NCI-H2107 treated with DMSO at 0.1 percent for 48 hours (cell line): ENCODE results near the gene RFPL3.
"Not testable (repeated sequence)": the region's sequence is repeated elsewhere in the genome, so short reads cannot be mapped to it uniquely, and the experiment has no call there.

Experiments
- DNase-seq: peaks from one replicate; lab custom pipeline; 2025; ENCODE audit not compliant: unreplicated experiment; lab: John Stamatoyannopoulos, UW

Gene RFPL3

DNA sequence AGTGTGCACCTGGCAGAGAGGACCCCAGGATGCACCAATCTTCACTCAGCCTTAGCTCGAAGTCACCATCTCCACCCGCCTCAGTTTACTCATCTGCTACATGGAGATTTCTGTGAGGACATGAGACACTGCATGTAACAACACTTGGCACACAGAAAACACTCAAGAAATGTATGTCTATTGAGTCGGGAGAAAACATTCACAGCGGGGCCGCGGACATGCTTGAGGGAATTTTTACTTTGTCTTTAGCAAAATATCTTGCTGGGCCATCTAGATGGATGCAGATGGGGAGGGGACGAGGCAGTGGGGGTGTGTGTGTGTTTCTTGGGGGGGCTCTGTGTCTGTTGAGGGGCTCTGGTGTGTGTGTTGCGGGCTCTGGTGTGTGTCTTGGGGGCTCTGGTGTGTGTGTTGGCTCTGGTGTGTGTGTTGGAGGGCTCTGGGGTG, 28.4 kb upstream of the RFPL3 start:
- no peak for DNase-seq

DNA sequence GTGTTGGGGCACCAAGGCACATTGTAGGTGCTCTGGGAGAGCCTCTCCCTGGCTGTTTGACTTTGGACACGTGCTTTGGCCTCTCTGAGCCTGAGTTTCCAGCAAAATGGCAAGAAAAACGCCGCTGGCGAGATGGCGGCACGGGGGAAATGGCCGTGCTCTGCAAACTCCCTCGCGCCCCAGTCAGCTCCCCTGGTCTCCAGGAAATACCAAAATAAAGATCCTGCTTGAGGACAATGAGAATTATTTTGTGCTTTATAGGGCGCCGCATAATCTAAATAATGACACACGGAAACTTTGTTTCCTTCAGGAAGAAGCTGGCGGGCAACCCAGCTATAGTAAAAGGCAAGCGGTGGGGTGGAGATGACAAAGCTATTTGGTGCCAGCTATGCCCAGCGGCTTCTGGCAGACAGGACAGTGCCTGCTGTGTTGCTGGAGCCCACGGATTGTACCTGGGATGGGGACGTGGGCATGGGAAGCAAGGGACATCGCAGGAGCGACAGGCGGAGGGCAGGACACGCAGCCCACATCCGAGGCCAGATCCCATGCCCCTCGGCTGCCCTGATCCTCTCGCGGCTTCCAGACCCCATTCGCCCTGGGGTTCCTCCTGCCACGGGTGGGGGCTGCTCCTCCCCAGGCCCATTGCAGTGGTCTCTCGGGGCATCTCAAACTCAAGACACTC, 26.3 kb upstream of the RFPL3 start:
- DNase-seq = no peak

DNA sequence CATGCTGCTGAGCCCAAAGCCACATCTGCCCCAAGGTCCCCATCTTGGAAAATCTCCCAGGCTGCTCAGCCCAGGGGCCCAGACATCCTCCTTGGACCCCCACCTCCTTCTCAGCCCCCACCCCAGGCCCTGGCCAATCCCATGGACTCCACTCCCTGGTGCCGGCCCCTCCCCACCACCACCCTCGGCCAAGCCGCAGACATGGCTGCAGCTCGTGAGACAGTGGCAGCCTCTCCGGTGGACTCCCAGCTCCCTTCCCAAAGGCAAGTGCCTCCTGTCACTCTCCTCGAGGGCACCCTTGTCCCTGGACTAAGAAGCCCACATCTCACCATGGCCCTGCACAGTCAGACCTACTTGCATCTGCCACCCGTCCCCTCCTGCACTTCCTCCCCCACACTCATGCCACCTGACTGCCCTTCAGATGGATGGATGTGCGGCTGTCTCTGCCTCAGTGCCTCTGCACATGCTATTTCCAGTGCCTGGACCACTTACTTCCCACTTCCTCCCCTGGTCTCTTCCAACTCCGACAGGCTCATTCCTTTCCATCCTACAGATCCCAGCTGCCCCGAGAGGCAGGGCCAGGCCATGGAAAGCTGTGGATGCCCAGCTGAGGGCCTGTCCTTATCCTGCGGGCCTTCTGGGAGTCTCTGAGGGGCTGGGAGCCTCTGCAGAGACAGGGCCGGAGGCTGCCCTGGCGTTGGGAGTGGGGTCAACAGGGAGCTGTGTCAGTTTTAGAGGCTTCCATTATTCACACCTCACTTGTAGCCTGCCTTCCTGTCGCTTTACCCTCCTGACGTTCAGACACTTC, 25.5 kb upstream of the RFPL3 start:
- DNase-seq = no peak

DNA sequence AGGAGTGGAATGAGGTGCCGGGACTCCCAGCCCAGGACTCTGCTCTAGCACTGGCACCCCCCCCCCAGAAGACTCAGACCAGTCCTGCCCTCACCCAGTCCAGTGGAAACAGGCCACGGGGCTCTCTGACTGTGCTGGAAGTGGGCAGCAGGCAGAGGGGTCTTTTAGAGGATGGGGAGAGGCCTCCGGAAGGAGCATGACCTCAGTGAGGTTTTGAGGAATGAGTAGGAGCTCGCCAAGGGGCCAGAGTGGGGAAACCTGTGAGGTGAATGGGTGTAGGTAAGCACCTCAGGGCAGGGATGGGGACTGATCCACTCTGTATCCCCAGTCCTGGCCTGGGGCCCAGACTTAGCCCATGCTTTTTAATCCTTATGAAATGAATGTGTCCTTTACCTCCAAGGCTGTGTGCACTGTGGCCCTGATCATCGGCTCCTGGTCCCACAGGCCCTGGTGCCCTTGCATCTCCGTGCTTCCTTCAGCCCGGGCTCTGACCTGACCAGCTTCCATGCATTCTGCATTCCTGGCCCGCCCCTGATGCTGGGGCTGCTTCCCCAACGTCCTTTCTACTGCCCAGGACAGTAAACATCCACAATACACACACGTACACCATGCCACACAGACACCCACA, 24.4 kb upstream of the RFPL3 start:
- no peak for DNase-seq

DNA sequence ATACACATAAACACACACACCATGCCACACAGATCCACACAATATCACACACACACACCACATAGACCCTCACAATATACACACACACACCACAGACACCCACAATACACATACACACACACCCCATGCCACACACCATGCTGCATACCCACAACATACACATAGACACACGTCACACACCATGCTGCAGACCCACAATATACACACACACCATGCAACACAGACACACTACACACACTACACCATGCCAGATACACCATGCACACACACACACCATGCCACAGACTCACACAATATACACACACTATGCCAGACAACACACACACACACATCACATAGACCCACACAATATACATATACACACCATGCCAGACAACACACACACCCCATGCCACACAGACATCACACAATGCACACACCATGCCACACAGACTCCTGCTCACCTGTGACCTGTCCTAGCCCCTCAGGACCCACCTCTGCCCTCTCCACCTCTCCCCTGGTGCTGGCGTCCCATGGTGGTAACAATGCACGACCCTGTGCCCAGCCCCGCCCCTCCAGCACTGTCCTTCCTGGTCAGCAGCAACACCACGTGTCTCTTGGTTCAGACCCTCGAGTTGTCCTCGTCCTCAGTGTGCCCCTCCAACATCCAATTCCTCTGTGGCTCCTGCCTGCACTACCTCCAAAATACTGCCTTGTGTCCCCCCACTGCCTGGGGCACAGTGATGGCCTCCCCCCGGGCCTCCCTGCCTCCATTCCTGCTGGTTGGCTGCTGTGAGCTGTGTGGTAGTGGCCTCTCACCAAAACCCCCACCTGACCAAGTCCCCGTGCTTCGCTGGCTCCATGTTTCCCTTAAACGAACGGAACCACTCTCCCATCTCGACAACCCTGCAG, 23.7 kb upstream of the RFPL3 start:
- no peak for DNase-seq

DNA sequence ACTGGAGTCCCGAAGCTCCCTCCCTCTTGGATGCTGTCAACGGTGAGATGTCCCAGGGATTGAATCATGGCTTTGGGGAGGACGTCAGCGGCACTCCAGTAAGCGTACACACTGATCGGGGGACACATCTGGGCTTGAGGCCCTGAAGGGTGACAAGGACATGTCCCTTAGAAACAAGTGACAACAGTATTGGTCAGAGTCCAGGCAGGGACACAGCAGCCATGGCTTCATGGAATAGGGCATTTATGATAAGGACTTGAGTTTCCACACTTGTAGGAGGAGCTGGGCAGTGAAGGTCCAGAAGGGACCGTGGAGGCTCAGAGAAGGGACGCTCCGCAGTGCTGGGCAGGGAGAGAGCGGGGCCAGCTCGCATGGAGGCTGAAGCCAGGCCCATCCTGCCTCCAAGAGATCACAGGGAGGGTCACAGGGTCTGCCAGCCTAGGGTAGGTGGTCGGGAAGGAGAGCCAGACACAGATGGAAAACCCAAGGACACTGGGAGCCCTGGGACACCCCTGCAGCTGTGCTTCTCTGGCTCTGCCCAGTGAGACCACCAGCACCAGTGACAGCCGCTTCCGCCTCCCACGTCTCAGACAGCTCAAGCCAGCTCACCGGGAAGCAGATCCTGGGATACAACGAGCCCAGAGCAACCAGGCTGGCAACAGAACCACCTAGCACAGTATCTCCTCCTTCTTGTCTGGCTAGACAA, 22.9 kb upstream of the RFPL3 start:
- no peak for DNase-seq

DNA sequence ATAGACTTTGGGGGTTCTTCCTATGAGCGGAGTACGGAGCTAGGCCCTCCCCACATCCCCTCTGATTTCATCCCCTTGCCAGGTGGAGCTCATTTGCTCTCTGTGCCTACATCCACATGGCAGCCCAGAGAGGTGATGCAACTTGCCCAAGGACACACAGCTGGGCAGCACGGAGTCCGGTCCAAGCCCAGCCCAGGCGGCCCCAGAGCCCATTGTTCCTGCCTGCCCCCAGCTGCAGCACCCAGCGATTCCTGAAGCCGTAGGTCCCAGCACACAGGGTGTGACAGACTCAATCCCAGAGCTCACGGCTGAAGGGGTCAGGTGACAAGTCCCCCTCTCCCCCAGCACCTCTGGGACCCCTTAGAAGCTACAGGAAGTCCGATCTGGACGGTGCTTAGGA, 22.2 kb upstream of the RFPL3 start:
- DNase-seq = no peak

DNA sequence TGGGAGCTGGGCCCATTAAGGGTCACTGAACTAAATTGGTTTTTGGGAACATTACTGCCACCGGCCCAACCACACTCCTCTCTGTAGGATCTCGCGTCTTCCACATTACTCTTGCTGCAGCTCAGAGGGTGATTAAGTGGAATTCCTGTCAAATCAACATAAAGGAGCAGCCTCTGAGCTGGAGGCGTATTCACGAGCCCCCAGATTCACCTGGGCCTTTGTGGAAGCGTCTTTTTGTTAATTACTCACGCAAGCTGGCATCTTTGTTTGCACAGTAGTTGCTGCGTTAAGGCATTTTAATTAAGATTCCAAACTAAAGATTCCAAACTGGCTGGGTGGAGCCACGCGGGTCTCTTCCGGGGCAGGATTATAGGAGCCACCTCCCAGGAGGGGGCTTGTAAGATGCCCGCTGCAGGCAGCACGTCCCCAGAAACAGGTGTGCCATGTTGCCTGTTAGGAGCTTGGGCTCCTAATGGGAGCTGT, 21.5 kb upstream of the RFPL3 start:
- no peak for DNase-seq

DNA sequence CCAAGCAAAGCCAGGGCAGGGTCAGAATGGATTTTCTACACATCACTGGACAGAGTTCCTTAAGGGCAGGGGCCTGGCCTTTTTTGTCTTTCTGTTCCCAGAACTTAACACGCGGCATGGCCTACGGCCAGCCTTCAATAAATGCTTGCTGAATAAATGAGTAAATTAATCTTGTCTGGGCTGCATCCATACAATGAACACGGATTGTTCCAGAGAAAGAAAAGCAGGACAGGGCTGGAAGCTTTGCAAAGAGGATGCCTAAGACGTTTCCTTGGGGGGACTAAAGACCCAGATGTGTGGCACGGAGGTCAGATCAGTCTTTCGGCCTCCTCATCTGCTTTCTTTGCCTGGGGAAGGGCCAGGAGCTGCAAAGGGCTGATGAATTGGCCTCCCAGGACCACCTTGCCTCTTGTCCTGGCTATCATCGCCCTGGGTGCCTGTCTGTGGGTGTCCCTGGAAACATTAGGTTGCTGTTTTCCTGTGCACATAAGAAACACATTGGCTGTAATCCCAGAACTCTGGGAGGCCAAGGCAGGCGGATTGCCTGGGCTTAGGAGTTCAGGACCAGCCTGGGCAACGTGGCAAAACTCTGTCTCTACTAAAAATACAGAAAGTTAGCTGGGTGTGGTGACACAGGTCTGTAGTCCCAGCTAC, 20.8 kb upstream of the RFPL3 start:
- DNase-seq = no peak

DNA sequence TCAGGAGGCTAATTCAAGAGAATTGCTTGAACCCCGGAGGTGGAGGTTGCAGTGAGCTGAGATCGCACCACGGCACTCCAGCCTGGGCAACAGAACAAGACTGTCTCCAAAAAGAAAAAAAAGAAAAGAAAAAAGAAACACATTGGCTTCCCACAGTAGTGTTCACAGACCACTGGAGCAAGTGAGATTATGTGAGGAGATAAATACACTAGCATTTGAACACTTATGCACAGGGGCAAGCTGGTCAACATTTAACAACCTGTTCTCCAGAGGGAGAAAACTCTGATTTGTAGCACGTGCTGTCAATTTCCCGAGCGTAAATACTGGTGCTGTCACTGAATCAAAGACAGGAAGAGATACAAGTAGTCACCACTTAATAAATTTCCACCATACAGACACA, 20.2 kb upstream of the RFPL3 start:
- not testable (repeated sequence) for DNase-seq

DNA sequence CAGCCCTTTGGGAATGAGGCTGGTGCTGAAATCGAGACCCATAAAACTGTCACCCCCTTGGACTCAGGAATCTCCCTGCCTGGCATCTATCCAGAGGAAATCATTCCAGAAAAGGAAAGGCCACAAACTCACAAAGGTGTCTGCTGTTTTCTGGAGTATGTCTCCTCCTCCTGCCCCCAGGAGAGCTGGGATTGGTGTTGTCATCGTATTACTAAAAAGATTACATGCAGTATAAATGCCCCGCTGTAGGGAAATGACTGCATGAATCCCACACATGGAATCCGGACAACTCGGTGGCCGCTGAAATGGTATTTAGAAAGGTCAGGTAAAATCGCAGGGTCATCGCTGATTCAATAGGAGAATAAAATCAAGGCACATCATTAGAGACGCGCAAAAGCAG, 18.9 kb upstream of the RFPL3 start:
- DNase-seq = no peak

DNA sequence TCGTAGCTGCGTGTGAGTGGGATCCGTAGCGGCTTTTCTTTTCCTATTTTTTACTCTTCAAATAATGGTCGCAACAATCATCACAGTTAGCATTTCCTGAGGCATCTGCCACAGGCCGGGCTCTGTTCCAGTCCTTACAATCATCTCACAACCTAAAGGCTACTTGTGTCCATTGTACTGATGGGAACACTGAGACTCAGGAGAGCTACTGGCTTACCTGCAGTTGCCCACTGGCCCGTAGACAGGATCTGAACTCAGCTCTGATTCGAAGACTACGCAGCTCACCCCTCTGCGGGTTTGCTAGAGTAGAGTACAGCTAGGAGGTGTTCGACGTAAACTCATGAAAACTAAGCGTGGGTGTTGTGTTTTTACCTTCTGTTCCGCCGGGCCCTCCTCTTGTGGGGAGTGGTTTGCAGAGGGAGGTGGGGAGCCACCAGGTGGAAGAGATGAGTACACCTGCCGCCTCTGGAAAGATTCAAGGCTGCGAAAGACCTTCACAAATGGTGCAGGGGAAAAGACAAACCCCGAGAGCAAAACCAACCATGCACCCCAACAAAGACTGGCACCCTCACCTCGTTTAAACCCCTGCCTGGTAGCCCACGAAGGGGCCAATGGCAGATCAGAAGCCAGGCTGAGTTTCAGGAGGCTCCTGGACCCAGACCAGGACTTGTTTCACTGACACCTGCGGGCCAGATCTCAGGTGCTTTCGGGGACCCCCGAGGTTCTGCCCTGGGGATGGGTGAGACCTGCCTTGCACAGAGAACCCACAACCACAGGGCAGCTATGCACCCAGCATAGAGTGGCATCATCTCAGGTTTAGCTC, 18.3 kb upstream of the RFPL3 start:
- no peak for DNase-seq

DNA sequence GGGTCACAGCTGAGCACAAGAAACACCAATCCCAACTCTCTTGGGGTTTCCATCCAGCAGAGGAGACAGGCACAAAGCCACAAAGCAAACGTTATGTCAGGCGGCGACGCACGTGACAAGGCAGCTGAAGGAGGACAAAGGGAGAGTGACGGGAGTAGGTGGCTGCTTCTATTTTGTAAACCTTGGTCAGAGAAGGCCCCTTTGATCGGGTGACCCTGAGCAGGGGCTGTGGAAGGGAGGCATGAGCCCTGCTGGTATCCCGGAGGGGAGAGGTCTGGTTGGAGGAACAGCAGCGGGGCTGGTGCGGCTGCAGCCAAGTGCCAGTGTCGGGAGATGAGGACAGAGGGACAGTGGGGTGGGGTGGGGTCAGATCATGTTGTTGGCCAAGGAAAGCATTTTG, 17.3 kb upstream of the RFPL3 start:
- DNase-seq = no peak

DNA sequence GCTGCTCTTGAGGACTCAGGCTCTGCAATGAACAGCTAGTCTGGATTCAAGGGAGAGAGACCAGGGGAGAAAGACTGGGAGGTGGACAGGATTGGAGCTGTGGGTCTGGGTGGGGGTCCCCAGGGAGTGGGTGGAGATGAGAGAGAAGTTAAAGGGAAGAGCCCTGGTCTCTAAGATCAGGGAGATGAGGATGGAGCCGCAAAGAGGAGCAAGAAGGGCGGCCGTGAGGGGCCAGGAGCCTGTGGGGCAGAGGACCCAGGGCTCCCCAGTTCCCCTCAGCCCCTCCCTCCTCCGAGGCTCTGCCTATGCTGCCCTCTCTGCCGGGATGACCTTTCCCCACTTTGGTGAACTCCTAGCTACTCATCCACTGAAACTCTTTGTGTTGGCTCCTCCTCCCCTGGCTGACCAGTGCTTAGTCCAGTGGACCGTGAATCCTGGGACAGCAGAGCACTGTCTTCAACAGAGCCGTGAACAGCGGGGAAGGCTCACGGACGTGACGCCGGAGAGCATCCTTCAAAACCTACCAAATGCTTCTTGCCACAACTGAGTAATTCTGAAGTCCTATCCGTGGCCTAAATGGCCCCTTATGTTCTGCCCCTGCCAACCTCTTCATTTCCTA, 16.4 kb upstream of the RFPL3 start:
- no peak for DNase-seq

DNA sequence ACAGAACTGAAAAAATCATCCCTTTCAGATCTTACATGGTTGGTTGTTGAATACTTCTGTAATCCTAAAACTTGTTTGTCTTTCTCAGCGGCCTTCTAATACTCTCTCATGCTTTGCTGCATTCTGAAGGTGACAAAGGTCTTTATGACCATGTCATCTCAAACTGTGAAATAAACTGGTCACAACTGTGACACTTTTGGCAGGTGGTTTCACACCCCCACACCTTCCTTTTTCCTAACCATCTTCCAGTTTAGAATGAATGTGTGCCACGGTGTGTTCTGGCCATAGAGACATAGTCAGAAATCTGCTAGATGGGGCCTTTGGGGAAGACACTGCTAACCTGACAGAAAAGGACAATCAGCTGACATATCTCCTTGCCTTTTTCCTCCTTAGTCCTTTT, 14.7 kb upstream of the RFPL3 start:
- DNase-seq = no peak

DNA sequence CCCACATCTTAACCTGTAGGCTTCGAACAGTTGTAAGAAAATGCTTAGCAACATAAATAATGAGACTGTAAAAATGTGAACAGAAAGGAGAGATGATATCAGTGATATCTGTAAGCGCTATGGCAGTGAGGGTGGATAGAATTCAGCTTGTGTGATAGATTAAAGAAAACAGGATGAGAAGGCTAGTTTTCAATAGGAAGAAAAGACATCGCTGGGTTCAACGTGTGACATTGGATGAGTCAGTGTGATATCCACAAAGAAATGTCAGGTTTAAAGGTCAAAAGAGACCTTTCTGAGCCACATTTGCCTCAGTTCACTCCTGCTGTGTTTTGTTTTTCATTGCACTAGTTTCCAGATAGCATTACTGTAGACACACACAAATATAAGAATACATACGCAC, 13.7 kb upstream of the RFPL3 start:
- no peak for DNase-seq

DNA sequence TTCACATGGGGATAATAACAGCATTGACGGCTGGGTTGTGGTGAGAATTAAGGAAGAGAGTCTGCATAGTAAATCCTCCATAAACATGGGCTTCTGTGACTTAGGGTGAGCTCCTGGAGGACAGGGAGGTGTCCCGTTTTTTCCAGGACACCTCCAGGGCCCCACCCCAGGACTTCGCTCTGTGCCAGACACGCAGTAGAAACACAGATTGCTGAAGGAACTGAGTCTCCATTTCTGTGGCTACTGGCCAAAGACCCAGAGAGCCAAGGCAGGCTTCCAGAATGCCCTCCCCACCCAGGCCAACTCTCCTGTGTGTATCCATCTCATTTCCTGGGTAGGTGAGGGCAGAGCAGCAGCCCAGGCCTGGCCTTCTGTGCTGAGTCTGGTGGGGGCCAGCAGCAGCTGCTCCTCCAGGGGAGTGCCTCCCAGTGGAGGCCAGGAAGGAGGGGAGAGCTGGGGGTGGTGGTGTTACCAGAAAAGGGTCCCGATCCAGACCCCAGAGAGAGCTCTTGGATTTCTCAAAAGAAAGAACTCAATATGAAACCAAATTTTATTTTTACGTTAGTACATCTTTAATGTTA, 9.5 kb upstream of the RFPL3 start:
- DNase-seq = no peak

DNA sequence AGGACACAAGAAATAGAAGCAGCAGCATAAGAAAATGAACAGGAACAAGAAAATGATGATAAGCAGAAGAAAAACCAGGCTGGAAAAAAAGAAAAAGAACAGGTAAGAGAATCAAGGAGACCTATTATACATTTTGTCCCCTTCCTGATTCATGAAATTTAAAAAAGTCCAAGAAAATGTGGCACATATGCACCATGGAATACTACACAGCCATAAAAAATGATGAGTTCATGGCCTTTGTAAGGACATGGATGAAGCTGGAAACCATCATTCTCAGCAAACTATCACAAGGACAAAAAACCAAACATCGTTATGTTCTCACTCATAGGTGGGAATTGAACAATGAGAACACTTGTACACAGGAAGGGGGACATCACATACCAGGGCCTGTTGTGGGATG, 5.8 kb upstream of the RFPL3 start:
- not testable (repeated sequence) for DNase-seq
